ENCODE data around the gene PDHB.
"Not testable (repeated sequence)": the region's sequence is repeated elsewhere in the genome, so short reads cannot be mapped to it uniquely, and the experiment has no call there.

PDHB gene

DNA sequence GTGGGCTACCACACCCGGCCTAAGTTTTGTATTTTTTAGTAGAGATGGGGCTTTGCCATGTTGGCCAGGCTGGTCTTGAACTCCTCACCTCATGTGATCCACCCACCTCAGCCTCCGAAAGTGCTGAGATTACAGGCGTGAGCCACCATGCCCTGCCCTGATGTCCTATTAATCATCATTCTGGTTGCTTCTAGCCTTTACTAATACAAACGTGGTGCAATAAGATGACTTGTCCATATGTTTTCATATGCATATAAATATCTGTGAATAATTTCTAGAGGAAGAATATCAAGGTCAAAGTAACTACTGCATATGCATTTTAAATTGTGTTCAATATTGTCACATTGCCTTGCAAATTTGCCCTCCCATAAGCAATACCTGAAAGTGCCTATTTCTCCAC is 25.5 kb upstream of the PDHB start:
- H3K9me3 ChIP-seq = no peaks in the 10 kb centered on the region
- peaks cover 0 to 4% of the 10 kb centered on the region in 2 experiments for H3K4me1 ChIP-seq (ENCODE audit: control insufficient read depth in 1 of 2, insufficient read depth in 1 of 2, low read depth in 1 of 2, low read length in 1 of 2)
- no peaks in the 10 kb centered on the region for H3K36me3 ChIP-seq
- TF ChIP-seq, protein P1, sequence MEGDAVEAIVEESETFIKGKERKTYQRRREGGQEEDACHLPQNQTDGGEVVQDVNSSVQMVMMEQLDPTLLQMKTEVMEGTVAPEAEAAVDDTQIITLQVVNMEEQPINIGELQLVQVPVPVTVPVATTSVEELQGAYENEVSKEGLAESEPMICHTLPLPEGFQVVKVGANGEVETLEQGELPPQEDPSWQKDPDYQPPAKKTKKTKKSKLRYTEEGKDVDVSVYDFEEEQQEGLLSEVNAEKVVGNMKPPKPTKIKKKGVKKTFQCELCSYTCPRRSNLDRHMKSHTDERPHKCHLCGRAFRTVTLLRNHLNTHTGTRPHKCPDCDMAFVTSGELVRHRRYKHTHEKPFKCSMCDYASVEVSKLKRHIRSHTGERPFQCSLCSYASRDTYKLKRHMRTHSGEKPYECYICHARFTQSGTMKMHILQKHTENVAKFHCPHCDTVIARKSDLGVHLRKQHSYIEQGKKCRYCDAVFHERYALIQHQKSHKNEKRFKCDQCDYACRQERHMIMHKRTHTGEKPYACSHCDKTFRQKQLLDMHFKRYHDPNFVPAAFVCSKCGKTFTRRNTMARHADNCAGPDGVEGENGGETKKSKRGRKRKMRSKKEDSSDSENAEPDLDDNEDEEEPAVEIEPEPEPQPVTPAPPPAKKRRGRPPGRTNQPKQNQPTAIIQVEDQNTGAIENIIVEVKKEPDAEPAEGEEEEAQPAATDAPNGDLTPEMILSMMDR (IDR thresholded peaks at IDR 0.05) = no peak
- H3K27ac ChIP-seq = no peak overlapping the region
- no peak overlapping the region for H3K4me3 ChIP-seq (ENCODE audit: low read depth in 1 of 2, low read length in 1 of 2)
- H3K27me3 ChIP-seq = peaks cover 17% of the 10 kb centered on the region

DNA sequence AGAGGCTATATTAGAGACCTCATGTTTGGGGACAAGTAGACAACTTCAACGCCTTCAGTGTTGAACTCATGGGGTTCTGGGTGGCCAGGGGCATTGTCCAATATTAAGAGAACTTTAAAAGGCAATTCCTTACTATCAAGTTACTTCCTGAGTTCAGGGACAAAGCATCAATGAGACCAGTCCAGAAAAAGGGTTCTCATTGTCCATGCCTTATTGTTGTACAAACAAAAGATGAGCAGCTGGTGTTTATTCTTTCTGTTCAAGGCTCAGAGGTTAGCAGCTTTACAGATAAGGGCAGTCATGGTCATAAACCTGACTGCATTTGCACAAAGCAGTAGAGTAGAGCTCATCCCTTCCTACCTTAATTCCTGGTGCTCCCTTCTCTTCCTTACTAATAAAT is 18.5 kb upstream of the PDHB start:
- Histone ChIP-seq H3K27me3 (no peaks in the 10 kb centered on the region), H3K36me3 (no peaks in the 10 kb centered on the region)
- TF ChIP-seq, protein P1 (IDR thresholded peaks at IDR 0.05) = no peak

DNA sequence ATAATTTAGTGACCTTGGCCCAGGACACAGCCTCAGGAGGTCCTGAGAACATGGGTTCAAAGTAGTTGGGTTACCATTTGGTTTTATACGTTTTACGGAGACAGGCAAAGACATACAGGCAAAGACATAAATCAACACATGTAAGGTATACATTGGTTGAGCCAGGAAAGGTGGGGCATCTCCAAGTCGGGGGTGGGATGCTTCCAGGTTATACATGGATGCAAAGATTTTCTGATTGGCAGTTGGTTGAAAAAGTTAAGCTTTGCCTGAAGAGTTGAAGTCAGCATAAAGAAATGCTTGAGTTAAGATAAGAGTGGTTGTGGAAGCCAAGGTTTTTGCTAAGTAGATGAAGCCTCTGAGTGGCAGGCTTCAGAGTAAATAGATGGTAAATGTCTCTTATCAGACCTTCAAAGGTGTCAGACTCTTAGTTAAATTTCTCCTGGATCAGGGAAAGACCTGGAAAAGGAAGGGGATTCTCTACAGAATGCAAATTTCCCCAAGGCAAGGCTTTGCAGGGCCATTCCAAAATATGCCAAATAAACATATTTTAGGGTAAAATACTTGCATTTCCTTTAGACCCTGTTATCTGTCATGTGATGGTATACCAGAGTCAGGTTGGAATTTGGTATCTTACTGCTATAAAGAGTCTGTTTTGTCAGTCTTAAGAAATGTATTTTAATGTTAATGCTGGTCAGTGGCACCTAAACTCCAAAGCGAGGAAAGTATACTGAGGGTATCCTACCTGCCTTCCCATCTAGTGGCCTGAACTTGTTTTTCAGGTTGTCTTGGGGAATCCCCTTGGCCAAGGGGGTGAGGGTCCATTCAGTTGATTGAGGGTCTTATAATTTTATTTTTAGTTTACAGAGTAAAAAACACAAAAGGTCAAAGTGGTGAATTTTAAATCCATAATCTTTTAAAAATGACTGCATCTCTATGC is 8.2 kb upstream of the PDHB start:
- H3K9me3 ChIP-seq = no peaks in the 10 kb centered on the region
- TF ChIP-seq, protein P1 (IDR thresholded peaks at IDR 0.05) = no peak
- H3K4me1 ChIP-seq (ENCODE audit: control insufficient read depth in 1 of 2, insufficient read depth in 1 of 2, low read depth in 1 of 2, low read length in 1 of 2) = no peaks in the 10 kb centered on the region

More for the DNA sequence above, 18.5 kb upstream of the PDHB start:
- no peaks in the 10 kb centered on the region for H3K9me3 ChIP-seq
- H3K27ac ChIP-seq = no peak overlapping the region
- no peak overlapping the region for H3K4me3 ChIP-seq (ENCODE audit: low read depth in 1 of 2, low read length in 1 of 2)
- no peaks in the 10 kb centered on the region for H3K4me1 ChIP-seq (ENCODE audit: control insufficient read depth in 1 of 2, insufficient read depth in 1 of 2, low read depth in 1 of 2, low read length in 1 of 2)

DNA sequence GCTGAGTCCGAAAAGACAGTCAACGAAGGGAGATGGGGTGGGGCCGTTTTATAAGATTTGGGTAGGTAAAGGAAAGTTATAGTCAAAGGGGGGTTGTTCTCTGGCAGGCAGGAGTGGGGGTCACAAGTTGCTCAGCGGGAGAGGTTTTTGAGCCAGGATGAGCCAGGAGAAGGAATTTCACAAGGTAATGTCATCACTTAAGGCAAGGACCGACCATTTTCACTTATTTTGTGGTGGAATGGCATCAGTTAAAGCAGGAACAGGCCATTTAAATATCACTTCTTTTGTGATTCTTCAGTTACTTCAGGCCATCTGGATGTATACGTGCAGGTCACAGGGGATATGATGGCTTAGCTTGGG is 7.3 kb upstream of the PDHB start:
- not testable (repeated sequence) for H3K27me3 ChIP-seq; H3K4me3 ChIP-seq (ENCODE audit: low read depth in 1 of 2, low read length in 1 of 2); H3K36me3 ChIP-seq; H3K4me1 ChIP-seq (ENCODE audit: control insufficient read depth in 1 of 2, insufficient read depth in 1 of 2, low read depth in 1 of 2, low read length in 1 of 2); H3K9me3 ChIP-seq; H3K27ac ChIP-seq

More for the DNA sequence above, 8.2 kb upstream of the PDHB start:
- Histone ChIP-seq H3K4me3 (ENCODE audit: low read depth in 1 of 2, low read length in 1 of 2) (no peak overlapping the region), H3K27me3 (no peaks in the 10 kb centered on the region), H3K27ac (no peak overlapping the region), H3K36me3 (no peaks in the 10 kb centered on the region)

DNA sequence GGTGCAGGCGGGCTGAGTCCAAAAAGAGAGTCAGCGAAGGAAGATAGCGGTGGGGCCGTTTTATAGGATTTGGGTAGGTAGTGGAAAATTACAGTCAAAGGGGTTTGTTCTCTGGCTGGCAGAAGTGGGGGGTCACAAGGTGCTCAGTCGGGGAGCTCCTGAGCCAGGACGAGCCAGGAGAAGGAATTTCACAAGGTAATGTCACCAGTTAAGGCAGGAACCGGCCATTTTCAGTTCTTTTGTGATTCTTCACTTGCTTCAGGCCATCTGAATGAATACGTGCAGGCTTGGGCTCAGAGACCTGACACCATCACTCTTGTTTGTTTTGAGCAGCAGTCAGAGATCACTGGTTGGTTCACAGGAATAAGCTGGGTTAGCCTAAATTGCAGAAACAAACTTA is 3.6 kb upstream of the PDHB start:
- H3K27me3 ChIP-seq; H3K4me3 ChIP-seq (ENCODE audit: low read depth in 1 of 2, low read length in 1 of 2); H3K36me3 ChIP-seq; H3K27ac ChIP-seq; H3K9me3 ChIP-seq: not testable (repeated sequence)
- peaks cover 12 to 13% of the 10 kb centered on the region in 2 experiments for H3K4me1 ChIP-seq (ENCODE audit: control insufficient read depth in 1 of 2, insufficient read depth in 1 of 2, low read depth in 1 of 2, low read length in 1 of 2)

DNA sequence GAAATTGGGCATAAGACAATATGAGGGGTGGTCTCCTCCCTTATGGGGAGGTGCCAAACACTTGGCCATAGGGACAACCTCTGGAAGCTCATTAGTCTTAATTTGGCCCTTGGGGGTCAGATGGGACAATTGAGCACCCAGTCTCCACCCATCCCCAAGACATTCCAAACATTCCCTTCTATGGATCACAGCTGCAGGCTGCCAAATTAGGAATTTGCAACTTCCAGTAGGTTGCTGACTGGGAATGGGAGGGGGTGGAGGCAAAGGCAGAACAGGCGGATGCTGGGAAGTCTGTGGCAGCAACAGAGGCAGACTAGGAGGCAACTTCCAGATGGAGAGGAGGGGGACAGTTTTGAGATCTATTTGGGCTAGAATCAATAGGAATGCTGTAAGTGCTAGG is 1.4 kb upstream of the PDHB start:
- Histone ChIP-seq H3K4me1 (ENCODE audit: control insufficient read depth in 1 of 2, insufficient read depth in 1 of 2, low read depth in 1 of 2, low read length in 1 of 2) (peaks cover 12 to 13% of the 10 kb centered on the region in 2 experiments), H3K9me3 (no peaks in the 10 kb centered on the region), H3K36me3 (peaks cover 19% of the 10 kb centered on the region), H3K4me3 (ENCODE audit: low read depth in 1 of 2, low read length in 1 of 2) (no peak overlapping the region), H3K27ac (no peak overlapping the region), H3K27me3 (no peaks in the 10 kb centered on the region)
- TF ChIP-seq, protein P1 (IDR thresholded peaks at IDR 0.05) = no peak

All from neutrophil (primary cell).